ENCODE data around the gene VWA5B2.

DNA sequence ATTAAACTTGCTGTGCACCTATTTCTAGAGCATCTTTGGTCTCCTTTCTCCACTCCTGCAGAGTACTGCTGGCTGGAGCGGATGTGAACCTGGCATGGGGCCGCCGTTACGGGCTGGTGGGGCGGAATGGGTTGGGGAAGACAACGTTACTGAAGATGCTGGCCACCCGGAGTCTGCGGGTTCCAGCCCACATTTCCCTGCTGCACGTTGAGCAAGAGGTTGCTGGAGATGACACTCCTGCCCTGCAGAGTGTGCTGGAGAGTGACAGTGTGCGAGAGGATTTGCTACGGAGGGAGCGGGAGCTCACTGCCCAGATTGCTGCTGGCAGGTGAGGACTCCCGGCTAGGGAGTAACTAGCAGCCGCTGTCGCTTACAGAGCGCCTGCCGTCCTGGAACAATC lies 41.3 kb upstream of the VWA5B2 start:
- TF ChIP-seq, protein P1, sequence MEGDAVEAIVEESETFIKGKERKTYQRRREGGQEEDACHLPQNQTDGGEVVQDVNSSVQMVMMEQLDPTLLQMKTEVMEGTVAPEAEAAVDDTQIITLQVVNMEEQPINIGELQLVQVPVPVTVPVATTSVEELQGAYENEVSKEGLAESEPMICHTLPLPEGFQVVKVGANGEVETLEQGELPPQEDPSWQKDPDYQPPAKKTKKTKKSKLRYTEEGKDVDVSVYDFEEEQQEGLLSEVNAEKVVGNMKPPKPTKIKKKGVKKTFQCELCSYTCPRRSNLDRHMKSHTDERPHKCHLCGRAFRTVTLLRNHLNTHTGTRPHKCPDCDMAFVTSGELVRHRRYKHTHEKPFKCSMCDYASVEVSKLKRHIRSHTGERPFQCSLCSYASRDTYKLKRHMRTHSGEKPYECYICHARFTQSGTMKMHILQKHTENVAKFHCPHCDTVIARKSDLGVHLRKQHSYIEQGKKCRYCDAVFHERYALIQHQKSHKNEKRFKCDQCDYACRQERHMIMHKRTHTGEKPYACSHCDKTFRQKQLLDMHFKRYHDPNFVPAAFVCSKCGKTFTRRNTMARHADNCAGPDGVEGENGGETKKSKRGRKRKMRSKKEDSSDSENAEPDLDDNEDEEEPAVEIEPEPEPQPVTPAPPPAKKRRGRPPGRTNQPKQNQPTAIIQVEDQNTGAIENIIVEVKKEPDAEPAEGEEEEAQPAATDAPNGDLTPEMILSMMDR (conservative IDR thresholded peaks at IDR 0.05; ENCODE audit: low read depth, low read length): no peak
- TF ChIP-seq POLR2A (IDR thresholded peaks at IDR 0.05; ENCODE audit: low read depth, low read length): no peak
- TF ChIP-seq MXI1 (IDR thresholded peaks at IDR 0.05; ENCODE audit: borderline replicate concordance, low read depth, low read length): no peak
